ENCODE results near the gene LDB3. TPM values are rescaled to one million over a fixed set of nuclear protein-coding genes. Genes with fewer than 3 reads are reported as not detected.

The LDB3 gene
- total and polyA plus RNA-seq, 2 of the 8 experiments (the other 6 are each of a cell fraction or from before 2014, with no cell fraction given): 0.20 to 0.43 TPM

DNA sequence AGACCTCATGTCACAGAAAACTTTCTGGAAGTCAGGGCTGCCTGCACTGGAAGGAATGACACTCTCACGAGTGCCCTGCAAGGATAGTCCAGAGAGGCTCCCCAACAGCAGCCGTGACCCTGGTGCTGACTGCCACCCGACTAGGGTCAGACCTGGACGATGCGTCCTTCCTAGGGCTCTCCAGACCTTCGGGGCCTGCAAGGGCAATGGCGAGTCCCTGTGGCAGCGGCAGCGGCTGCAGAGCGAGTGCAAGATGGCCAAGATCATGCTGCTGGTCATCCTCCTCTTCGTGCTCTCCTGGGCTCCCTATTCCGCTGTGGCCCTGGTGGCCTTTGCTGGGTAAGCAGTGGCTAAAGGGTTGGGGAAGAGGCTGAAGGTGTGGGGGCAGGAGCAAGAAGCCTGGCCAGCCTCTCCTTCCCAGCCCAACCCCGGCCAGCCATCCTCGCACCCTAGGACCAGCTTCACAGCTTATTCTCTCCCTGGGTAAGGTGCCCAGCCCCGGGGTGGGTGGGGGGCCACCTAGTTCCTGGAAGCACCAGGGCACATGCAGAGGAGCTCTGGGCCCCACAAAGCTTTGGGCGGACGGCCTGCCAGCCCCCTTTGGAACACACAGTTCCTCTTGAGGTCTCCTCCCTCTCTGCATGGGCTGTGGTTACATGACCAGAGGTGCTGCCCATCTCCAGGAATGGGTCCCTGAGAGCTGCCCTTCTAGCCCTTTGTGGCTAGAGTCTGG is 8.4 kb upstream of the LDB3 start:
- no peak overlapping the region for H3K18ac ChIP-seq (ENCODE audit: extremely low read depth, low read length)
- H4K8ac ChIP-seq (ENCODE audit: extremely low read depth, insufficient read depth, low read length): no peak overlapping the region
- H2BK120ac ChIP-seq (replicated peaks; ENCODE audit: low read depth, low read length): no peak overlapping the region
- no peak overlapping the region for H2BK12ac ChIP-seq (ENCODE audit: low read depth, low read length)
- ChIA-PET POLR2A (ENCODE audit: partially characterized antibody) (no interaction called here), CTCF (ENCODE audit: partially characterized antibody) (interaction anchor here (0.6 to 13.4 kb wide), 8 partner anchors 8 to 306 kb away, joined by 3 to 105 read pairs (median 6); partner anchors contain the start of gene LDB3)
- H3K4me2 ChIP-seq (ENCODE audit: insufficient read depth in 1 of 2, low read depth in 2 of 2, low read length in 2 of 2): no peak overlapping the region
- no peak overlapping the region for H3K4me3 ChIP-seq (ENCODE audit: extremely low read depth in 1 of 4, insufficient read depth in 2 of 4, low read depth in 3 of 4, low read length in 4 of 4)
- no peak overlapping the region for H3K4ac ChIP-seq (replicated peaks; ENCODE audit: insufficient read length, low read depth, low read length)
- no peak overlapping the region for H3K27ac ChIP-seq (ENCODE audit: low read depth, low read length)
- H3K79me1 ChIP-seq (ENCODE audit: low read depth, low read length): no peaks in the 10 kb centered on the region
- no peak overlapping the region for H4K5ac ChIP-seq (ENCODE audit: insufficient read length, low read depth, low read length)
- no peaks in the 10 kb centered on the region for H3K36me3 ChIP-seq (ENCODE audit: control insufficient read depth in 2 of 4, insufficient read depth in 4 of 4, low read length in 3 of 4)
- no peak overlapping the region for H2BK20ac ChIP-seq (ENCODE audit: low read length)
- no peaks in the 10 kb centered on the region for H3K27me3 ChIP-seq (replicated peaks in 1 of 4; ENCODE audit: control insufficient read depth in 3 of 4, extremely low read depth in 1 of 4, insufficient read depth in 3 of 4, low read length in 3 of 4)
- H3K14ac ChIP-seq (ENCODE audit: insufficient read length): no peak overlapping the region
- no peaks in the 10 kb centered on the region for H4K20me1 ChIP-seq (replicated peaks in 1 of 2; ENCODE audit: control insufficient read depth in 1 of 2, insufficient read depth in 2 of 2, low read length in 2 of 2)
- no peak overlapping the region for H2AK5ac ChIP-seq (ENCODE audit: low read depth, low read length)
- no peak overlapping the region for H2AFZ ChIP-seq (ENCODE audit: low read length)
- WGBS, 2 experiments (ENCODE audit: extremely low coverage in 1 of 2, insufficient coverage in 1 of 2, insufficient read length in 1 of 2, insufficient replicate concordance in 2 of 2, low coverage in 1 of 2, low lambda C conversion rate in 2 of 2, missing lambda C conversion rate in 1 of 2): 87% methylated on average over 16 of the region's 17 CpGs; no CpG with 5 or more reads in 1 of the 2 experiments
- no peak overlapping the region for H2BK15ac ChIP-seq (ENCODE audit: low read length)
- DNase-seq (ENCODE audit: low read depth in 1 of 2, low spot score in 2 of 2) (no peak), FAIRE-seq (no peak)
- no peak overlapping the region for H3K9ac ChIP-seq (replicated peaks in 1 of 4; ENCODE audit: extremely low read depth in 1 of 4, low read depth in 3 of 4, low read length in 3 of 4)
- no peak overlapping the region for H3K23ac ChIP-seq (ENCODE audit: insufficient read length)
- H4K91ac ChIP-seq (replicated peaks; ENCODE audit: insufficient read length, low read length): no peak overlapping the region
- H3K23me2 ChIP-seq (ENCODE audit: low read depth, low read length): no peaks in the 10 kb centered on the region
- H3K4me1 ChIP-seq (replicated peaks in 1 of 4; ENCODE audit: control insufficient read depth in 3 of 4, insufficient read depth in 4 of 4, low read length in 3 of 4): peaks cover 0 to 2% (median 0%) of the 10 kb centered on the region in 4 experiments; a peak in 2 of 7 replicates
- no peak overlapping the region for H2BK5ac ChIP-seq (ENCODE audit: low read depth, low read length)
- no peaks in the 10 kb centered on the region for H3K79me2 ChIP-seq (ENCODE audit: control insufficient read depth in 1 of 2, insufficient read depth in 2 of 2, low read length in 2 of 2)
- no peaks in the 10 kb centered on the region for H3K9me3 ChIP-seq (ENCODE audit: insufficient read depth in 2 of 2, low read depth in 1 of 2, low read length in 1 of 2)
- H3K56ac ChIP-seq (replicated peaks; ENCODE audit: insufficient read length, low read depth, low read length): no peak overlapping the region
- TF ChIP-seq EZH2 (IDR thresholded peaks at IDR 0.05; ENCODE audit: low read depth, low read length, severe bottlenecking) (no peak), TBP (IDR thresholded peaks at IDR 0.05; ENCODE audit: low read depth, low read length) (no peak), EP300 (IDR thresholded peaks at IDR 0.05; ENCODE audit: borderline replicate concordance in 1 of 2, low read depth in 2 of 2, low read length in 2 of 2) (no peak), EGR1 (IDR thresholded peaks at IDR 0.05; ENCODE audit: borderline replicate concordance, low read depth, low read length) (no peak), CTBP2 (IDR thresholded peaks at IDR 0.05; ENCODE audit: borderline replicate concordance, insufficient read depth, insufficient read length, low read length) (no peak), CTCF (IDR thresholded peaks at IDR 0.05; ENCODE audit: control extremely low read depth in 1 of 3, insufficient read depth in 1 of 3, low read depth in 1 of 3, low read length in 3 of 3) (no peak), POLR2AphosphoS5 (IDR thresholded peaks at IDR 0.05; ENCODE audit: low read depth, low read length) (no peak), MAFK (IDR thresholded peaks at IDR 0.05; ENCODE audit: low read depth, low read length) (no peak), SRF (IDR thresholded peaks at IDR 0.05; ENCODE audit: low read depth, low read length) (no peak), HDAC6 (IDR thresholded peaks at IDR 0.05; ENCODE audit: low read depth, low read length) (no peak)

Data from H1 (cell line).